ENCODE measurements around the gene OTUD1. TPM values are rescaled to one million over a fixed set of nuclear protein-coding genes. Genes with fewer than 3 reads are reported as not detected.
A peak's percentile ranks its signal among the peaks of the same experiment; 100 is the strongest.
"Not testable (repeated sequence)": the region's sequence is repeated elsewhere in the genome, so short reads cannot be mapped to it uniquely, and the experiment has no call there.

The OTUD1 gene, protein sequence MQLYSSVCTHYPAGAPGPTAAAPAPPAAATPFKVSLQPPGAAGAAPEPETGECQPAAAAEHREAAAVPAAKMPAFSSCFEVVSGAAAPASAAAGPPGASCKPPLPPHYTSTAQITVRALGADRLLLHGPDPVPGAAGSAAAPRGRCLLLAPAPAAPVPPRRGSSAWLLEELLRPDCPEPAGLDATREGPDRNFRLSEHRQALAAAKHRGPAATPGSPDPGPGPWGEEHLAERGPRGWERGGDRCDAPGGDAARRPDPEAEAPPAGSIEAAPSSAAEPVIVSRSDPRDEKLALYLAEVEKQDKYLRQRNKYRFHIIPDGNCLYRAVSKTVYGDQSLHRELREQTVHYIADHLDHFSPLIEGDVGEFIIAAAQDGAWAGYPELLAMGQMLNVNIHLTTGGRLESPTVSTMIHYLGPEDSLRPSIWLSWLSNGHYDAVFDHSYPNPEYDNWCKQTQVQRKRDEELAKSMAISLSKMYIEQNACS
- 1.9 and 2.0 TPM in 2 replicates for total RNA-seq (2014; rRNA removed; shearing (Covaris generic))
- polyA plus RNA-seq (2015; cell fraction: cytosol; rRNA removed), result 4.3 and 5.4 TPM in 2 replicates
- polyA plus RNA-seq (2015; cell fraction: nucleus; rRNA removed), result 3.7 and 4.1 TPM in 2 replicates

DNA sequence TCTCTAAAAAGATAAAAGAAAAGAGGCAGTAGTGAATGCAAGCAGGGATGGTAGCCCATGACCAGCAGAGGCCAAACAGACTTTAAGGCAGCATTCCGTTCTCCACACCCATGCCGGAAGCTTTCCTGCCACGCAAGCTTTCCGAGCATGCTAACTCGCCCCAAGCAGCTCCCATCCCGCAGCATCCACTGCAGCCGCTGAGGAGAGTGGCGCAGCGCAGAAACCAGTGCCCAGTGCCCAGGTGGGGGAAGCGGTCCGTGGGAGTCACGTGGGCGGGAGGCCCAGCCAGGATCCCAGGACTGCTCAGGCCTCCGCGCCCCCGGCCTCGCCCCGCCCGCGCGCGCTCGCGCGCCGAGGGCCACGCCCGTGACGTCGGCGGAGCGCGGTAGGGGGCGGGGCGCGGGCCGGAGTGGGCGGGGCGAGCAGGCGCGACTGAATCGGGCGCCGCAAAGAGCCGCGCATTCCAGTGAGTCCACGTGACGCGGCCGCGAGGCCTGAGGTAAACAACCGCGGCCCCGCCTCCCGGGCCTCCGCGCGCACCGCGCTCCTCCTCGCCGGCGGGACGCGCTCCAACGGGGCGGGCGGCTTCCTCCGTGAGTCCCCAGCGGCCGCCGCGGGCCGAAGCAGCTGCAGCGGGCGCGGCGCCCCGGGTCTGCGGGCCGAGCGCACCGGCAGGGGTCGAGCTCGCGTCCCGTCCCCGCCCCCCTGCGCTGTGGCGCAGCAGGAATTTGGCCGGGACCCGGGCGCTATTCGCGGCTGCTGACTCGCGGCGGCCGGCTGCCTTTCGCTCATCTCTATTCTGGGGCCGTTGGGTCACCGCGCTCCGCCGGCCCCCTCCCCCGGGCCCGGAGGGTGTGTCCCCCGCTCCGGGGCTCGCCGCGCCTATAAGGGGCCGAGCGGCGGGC is at the start of gene OTUD1:
Gene OTUD1 (plus strand): TSS at position 529 of the 905 bp plus-strand sequence. CDS start 383 bp downstream, outside the sequence.
- DNase-seq (ENCODE audit: low read depth), result peak; percentile 79

DNA sequence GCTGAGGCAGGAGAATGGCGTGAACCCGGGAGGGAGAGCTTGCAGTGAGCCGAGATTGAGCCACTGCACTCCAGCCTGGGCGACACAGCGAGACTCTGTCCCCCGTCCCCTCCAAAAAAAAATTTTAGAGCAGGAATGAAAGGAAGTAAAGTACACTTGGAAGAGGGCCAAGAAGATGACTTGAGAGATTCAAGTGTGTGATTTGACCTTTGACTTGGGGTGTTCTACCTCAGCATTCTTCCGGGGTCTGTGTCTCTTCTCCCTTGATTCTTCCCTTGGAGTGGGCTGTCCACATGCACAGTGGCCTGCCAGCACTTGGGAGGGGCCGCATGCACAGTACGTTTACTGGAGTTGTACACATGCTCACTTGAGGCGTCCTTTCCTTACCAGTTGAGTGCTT is 48.5 kb upstream of the OTUD1 start:
- not testable (repeated sequence) for DNase-seq (ENCODE audit: low read depth)

DNA sequence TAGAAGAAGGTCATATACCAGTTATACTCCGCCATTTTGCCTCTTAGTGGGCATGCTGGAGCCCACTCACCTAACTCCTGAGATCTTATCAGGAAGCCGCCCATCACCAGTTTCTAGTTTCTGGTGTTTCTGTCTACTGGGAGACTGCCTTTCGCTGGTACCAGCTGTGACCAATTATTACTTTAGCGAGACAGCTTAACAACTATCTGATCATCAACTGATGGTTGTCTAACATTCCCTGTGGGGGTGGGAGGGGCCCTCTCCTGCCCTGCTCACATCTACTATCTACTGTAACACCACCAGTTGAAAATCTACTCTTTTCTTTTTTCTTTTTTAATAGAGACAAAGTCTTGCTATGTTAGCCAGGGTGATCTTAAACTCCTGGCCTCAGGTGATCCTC is 48.1 kb upstream of the OTUD1 start:
- no peak for DNase-seq (ENCODE audit: low read depth)

DNA sequence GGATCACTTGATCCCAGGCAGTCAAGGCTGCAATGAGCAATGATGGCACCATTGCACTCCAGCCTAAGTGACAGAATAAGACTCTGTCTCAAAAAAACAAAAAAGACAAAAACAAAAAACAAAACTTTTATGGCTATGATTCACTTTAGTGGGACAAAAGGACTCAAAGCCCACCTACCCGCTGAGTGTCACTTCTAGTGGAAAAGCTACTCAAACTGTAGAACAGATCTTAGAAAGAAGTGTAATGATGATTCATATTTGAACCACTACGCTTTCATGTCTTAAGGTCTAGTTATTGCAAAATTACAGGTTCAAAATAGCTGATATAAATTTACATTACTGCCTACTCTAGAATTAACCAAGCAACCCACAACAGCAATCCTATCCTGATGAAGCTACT is 47.1 kb upstream of the OTUD1 start:
- DNase-seq (ENCODE audit: low read depth), result no peak

DNA sequence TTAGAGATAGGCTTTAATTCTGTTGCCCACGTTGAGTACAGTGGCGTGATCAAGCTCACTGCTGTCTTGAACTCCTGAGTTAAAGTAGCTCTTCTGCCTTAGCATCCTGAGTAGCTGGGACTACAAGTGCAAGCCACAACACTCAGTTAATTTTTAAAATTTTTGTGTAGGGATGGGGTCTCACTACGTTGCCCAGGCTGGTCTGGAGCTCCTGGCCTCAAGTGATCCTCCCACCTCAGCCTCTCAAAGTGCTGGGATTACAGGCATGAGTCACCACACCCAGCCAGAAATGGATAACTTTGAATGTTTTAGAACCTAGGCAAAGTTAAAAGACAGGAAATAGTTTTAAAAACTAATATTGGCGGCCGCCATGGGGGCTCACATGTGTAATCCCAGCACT is 43.9 kb upstream of the OTUD1 start:
- no peak for DNase-seq (ENCODE audit: low read depth)

DNA sequence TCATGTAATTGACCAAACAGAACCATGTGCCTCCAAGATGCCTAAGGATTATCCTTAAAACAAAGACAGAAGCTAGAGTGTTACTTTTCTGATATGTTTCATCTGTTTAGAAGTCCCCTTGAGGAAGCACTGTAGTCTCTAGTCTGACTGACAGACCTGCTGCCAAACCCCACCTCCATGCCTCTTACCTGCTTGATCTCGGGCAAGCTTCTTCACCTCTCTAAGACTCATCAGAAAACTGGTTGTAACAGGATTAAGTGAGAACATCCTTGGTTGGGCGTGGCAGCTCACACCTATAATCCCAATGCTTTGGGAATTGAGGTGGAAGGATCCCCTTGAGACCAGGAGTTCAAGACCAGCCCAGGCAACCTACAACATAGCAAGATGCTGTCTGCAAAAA is 42.2 kb upstream of the OTUD1 start:
- no peak for DNase-seq (ENCODE audit: low read depth)

DNA sequence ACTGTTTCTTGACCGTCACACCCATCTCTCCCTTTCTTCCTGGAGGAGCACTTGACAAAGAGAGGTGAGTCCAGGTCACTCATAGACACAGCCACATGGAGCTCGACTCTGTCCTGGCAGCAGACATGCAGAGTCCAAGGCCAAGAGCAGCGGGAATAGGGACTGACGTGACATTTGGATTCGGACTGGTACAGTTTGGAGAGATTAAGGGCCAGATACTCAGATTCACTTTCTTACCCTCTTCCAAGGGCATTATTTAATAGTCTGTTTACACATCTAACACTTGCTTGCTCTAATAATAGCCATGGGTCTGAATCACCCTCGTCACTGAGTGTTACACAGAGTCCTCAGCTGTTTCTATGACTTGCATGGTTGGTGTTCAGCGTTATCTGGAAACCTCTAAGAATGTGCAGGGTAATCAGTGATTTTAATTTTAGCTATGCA is 39.2 kb upstream of the OTUD1 start:
- DNase-seq (ENCODE audit: low read depth), result no peak

DNA sequence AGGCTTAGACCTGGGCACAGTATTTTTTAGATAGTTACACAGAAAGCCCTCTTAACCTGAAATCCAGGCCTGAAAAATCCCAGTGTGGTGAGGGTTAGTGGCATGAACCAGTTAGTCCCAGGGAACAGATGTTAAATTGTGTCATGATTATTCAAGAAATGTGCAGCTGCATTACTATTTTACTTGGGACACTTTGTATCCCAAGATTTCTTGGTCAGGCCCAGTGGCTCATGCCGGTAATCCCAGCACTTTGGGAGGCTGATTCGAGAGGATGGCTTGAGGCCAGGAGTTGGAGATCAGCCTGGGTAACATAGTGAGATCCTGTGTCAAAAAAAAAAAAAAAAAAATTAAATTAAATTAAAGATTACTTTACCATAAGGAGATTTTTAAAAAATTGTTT is 36.0 kb upstream of the OTUD1 start:
- DNase-seq (ENCODE audit: low read depth), result no peak

DNA sequence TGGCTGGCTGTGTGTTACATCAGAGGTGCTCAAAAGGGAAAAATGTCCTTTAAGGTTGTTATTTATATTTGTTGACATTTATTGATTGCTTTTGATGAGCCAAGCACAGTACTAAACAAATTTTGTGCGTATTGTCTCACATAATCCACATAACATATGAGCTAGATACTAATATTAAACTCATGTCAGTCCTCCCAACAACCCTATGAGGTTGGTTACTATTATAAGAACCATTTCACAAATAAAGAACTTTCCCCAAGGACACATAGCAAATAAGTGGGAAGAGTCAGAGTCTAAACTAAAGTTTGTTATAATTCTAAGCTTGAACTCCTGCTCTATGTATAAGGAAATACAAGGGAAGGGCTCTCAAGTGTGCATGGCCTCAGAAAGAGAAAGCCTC is 35.6 kb upstream of the OTUD1 start:
- no peak for DNase-seq (ENCODE audit: low read depth)

DNA sequence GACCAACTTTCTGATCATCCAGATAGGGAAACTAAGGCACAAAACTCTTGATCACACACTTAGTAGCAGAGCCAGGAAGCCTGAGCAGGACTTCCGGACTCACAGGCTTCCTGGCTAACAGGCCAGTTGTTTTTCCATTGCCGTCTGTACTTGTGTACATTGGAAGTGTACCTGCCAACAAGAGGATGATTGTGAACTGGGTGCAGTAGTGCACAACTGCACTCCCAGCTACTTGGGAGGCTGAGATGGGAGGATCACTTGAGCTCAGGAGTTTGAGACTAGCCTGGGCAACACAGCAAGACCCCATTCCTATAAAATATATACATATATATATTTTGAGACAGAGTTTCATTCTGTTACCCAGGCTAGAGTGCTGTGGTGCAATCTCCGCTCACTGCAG is 35.2 kb upstream of the OTUD1 start:
- no peak for DNase-seq (ENCODE audit: low read depth)

DNA sequence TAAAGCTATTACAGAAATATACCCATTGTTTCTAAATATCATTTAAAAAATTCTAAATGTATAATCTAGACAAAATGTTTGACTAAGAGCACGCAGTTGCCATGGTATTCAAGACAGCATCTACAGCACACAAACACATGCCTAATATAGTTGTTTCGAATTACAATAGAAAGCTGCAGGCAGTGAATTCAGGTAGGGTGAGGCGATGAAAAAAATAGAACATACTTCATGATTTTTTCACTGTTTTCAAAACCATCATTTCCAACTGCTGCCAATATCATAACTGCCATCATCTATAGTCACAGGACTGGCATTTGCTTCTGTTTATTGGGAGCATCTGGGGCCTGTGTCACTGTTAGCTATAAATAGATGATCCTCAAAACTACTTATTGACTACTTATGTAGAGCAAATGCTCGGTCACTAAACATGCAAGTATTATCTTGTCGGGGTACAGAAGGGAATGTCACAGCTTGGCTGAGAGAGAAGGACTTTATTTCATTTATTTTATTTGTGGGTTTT is 34.4 kb upstream of the OTUD1 start:
- DNase-seq (ENCODE audit: low read depth), result no peak

DNA sequence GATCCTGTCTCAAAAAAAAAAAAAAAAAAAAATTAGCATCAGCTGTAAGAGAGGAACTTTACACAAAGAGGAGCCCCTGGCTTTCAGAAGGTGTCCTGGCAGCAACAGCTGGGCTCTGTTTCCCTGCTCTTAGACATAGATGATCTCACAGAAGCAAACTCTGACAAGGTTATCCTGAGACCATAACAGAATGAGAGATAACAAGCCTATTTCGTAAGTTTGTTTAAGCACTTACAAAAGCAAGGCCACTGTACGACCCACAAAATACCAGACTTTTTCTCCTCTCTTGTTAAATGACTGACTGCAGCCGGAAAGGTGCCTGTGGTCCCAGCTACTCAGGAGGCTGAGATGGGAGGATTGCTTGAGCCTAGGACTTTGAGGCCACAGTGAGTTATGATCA is 33.3 kb upstream of the OTUD1 start:
- DNase-seq (ENCODE audit: low read depth), result no peak

DNA sequence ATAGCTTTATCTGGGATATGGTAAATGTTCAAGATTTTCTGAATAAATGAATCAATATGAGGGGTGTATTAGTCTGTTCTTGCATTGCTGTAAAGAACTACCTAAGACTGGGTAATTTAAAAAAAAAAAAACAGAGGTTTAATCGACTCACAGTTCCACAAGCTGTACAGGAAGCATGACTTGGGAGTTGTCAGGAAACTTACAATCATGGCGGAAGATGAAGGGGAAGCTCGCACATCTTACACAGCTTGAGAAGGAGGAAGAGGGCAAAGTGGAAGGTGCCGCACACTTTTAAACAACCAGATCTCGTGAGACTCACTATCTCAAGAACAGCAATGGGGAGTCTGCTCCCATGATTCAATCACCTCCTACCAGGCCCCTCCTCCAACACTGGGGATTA is 32.5 kb upstream of the OTUD1 start:
- no peak for DNase-seq (ENCODE audit: low read depth)

DNA sequence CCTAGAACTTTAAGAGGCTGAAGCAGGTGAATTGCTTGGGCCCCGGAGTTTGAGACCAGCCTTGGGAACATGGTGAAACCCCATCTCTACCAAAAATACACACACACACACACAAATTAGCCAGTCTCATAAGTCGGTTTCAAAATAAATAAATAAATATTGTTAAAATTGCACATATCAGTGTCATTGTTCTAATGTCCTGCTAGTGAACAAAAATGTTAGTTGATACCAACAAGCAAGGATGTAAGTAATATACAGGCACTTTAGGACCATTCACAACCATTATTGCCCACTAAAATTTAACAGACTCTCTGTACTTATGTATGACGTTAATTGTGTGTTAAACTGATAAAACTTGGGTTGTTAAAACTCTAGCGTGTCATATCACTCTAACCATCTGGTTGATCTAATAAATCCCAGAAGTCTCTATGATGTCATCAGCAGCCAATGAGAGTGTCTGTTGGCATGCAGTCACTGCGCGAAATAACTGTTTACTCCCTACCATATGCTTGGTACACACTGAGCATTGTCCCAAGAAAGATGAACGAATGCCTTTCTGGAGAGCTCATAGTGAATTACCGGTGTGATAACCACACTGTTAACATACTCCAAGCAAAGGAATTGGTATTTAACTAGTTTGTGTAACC is 30.4 kb upstream of the OTUD1 start:
- DNase-seq (ENCODE audit: low read depth), result no peak

DNA sequence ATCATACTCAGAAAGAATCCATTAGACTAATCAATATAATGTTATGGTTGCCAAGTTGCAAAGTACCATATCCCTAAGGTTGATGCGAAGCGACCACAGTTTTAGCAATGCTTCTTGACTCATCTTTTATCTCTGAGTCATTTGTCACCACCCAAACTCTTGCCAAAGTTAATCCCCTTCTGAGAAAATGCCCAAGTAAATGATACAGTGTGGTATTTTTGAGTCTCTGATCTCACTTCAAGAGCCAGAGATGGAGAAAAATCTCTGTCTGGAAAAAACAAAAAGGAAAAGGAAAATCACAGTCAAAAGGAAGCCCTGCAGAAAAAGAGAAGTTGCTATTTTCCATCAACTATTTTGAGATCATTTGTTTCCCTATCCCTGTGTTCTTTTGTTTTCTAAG is 26.7 kb upstream of the OTUD1 start:
- DNase-seq (ENCODE audit: low read depth), result peak; percentile 65

DNA sequence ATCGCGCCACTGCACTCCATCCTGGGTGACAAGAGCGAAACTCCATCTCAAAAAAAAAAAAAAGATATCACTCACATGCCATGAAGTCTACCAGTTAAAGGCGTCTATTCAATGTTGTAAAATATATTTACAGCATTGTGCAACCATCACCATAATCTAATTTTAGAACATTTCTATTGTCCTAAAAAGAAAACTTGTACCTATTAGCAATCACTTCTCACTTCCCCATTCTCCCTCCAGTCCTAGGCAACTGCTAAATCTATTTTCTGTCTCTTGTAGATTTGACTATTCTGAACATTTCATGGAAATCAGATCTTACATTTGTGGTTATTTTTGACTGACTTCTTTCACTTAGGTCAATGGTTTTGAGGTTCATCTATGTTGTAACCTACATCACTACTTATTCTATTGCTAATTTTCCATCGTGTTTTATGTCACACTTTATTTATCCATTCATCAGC is 25.2 kb upstream of the OTUD1 start:
- no peak for DNase-seq (ENCODE audit: low read depth)

DNA sequence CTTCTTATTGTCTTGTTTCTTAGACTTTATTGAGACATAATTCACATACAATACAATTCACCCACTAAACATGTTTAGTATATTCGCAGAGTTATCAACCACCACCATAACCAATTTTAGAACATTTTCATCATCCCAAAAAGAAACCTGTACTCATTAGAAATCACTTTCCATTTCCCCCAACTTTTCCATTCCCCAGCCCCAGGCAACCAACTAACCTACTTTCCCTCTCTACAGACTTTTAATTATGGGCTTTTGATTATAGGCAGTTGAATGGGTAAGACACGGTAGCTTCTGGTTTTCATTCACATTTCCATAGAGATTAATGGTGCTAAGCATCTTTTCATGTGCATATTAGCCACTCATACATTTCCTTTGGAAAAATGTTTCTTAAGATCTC is 24.2 kb upstream of the OTUD1 start:
- DNase-seq (ENCODE audit: low read depth), result no peak

DNA sequence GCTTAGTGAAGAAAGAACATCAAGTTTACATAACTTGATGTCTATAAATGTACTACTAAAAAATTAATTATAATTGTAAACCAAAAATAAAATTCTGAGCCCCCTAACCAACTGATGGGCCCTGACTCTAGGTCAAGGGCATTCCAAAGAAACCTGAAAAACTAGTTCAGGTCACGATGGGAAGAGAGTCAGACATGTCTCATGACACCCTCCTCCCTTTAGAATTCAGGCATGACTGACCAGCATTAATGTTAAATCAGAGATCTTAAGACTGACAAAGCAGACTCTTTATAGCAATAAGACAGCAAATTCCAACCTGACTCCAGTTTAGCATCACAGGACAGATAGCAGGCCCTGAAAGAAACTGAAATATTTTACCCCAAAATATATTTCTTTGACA is 21.6 kb upstream of the OTUD1 start:
- no peak for DNase-seq (ENCODE audit: low read depth)

DNA sequence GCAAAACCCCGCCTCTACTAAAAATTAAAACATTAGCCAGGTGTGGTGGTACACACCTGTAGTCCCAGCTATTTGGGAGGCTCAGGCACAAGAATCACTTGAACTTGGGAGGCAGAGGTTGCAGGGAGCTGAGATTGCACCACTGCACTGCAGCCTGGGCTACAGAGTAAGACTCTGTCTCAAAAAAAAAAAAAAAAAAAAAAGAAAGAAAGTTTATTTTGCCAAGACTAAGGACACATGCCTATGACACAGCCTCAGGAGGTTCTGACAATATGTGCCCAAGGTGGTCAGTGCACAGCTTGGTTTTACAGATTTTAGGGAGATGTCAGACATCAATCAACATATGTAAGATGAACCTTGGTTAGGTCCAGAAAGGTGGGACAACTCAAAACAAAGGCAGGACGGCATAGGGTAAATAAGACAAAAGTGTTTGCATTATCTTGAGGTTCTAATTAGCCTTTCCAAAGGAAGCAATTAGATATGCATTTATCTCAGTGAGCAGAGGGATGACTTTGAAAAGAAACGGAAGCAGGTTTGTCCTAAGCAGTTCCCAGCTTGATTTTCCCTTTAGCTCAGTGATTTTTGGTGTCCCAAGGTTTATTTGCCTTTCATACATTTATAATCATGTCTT is 20.7 kb upstream of the OTUD1 start:
- no peak for DNase-seq (ENCODE audit: low read depth)

DNA sequence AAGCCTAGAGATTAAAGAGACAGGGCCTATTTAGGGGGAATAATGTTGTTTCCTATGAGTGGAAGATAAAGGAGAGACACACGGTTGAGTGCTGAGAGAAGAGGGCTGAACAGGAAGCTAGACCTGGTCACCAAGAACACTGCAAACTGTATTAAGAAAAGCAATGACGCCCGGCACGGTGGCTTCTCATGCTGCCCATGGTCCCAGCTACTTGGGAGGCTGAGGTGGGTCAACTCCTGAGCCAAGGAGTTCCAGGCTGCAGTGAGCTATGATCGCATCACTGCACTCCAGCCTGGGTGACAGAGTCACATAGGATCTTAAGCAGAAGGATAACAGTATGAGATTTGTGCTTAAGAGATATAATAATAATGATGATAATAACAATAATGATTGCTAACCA is 19.7 kb upstream of the OTUD1 start:
- no peak for DNase-seq (ENCODE audit: low read depth)
